Kidney tubule cell (primary cell): ENCODE measurements around the gene ATP5F1C.

ENCODE experiments used
- DNase-seq: peaks from one replicate; pipeline ENCODE4 v3.0.0-alpha.2; 2018; ENCODE audit warnings: low spot score

The ATP5F1C gene

GRCh38 chr10:7853226-7853842 is 65.4 kb downstream of the ATP5F1C start:
- DNase-seq: no peak

GRCh38 chr10:7853890-7854289 is 65.9 kb downstream of the ATP5F1C start:
- peak; percentile 47 for DNase-seq

GRCh38 chr10:7855205-7855604 is 67.2 kb downstream of the ATP5F1C start:
- DNase-seq: no peak

GRCh38 chr10:7856678-7857077 is 68.7 kb downstream of the ATP5F1C start:
- peak; percentile 30 for DNase-seq

- peak; percentile 3 for DNase-seq
Observed at GRCh38 chr10:7857262-7857661, 69.3 kb downstream of the ATP5F1C start.
